ENCODE measurements around the gene AIPL1.

DNA sequence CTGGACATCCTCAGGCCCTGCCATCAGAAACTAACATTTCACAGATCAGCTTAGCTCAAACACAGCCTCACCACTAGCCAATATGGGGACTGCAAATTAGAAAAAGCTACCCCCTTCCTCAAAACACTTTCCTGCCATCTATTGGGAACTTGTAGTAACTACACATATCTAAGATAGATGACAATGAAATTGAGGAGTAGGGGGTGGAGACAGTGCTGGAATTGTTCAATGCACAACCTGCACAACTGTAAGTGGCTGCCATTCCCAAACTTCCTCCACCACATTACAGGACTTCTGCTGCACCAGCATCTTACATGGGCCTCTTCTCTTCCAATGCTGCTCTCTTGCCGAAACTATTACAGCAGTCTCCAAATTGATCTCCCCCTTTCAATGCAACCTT lies 21.9 kb downstream of the AIPL1 start:
- TF ChIP-seq SNAI2 (CRISPR knock-in tag; IDR thresholded peaks at IDR 0.05) (no peak), ZFP3 (CRISPR knock-in tag; IDR thresholded peaks at IDR 0.05) (no peak)
- TF ChIP-seq, protein P1, sequence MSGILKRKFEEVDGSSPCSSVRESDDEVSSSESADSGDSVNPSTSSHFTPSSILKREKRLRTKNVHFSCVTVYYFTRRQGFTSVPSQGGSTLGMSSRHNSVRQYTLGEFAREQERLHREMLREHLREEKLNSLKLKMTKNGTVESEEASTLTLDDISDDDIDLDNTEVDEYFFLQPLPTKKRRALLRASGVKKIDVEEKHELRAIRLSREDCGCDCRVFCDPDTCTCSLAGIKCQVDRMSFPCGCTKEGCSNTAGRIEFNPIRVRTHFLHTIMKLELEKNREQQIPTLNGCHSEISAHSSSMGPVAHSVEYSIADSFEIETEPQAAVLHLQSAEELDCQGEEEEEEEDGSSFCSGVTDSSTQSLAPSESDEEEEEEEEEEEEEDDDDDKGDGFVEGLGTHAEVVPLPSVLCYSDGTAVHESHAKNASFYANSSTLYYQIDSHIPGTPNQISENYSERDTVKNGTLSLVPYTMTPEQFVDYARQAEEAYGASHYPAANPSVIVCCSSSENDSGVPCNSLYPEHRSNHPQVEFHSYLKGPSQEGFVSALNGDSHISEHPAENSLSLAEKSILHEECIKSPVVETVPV (CRISPR knock-in tag; IDR thresholded peaks at IDR 0.05), result no peak
- TF ChIP-seq, protein P2, sequence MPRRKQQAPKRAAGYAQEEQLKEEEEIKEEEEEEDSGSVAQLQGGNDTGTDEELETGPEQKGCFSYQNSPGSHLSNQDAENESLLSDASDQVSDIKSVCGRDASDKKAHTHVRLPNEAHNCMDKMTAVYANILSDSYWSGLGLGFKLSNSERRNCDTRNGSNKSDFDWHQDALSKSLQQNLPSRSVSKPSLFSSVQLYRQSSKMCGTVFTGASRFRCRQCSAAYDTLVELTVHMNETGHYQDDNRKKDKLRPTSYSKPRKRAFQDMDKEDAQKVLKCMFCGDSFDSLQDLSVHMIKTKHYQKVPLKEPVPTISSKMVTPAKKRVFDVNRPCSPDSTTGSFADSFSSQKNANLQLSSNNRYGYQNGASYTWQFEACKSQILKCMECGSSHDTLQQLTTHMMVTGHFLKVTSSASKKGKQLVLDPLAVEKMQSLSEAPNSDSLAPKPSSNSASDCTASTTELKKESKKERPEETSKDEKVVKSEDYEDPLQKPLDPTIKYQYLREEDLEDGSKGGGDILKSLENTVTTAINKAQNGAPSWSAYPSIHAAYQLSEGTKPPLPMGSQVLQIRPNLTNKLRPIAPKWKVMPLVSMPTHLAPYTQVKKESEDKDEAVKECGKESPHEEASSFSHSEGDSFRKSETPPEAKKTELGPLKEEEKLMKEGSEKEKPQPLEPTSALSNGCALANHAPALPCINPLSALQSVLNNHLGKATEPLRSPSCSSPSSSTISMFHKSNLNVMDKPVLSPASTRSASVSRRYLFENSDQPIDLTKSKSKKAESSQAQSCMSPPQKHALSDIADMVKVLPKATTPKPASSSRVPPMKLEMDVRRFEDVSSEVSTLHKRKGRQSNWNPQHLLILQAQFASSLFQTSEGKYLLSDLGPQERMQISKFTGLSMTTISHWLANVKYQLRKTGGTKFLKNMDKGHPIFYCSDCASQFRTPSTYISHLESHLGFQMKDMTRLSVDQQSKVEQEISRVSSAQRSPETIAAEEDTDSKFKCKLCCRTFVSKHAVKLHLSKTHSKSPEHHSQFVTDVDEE (CRISPR knock-in tag; IDR thresholded peaks at IDR 0.05), result no peak
